ENCODE results near the gene RGS2.

The RGS2 gene

GRCh38 chr1:192808518-192809306 lies at the start of gene RGS2:
RGS2 (plus strand) TSS chr1:192809039; CDS start chr1:192809072, 33 bp downstream.
- no peak for DNase-seq

GRCh38 chr1:192759104-192759503 lies 49.7 kb upstream of the RGS2 start:
- DNase-seq: no peak

- no peak for DNase-seq
Measured at GRCh38 chr1:192762265-192762664, 46.6 kb upstream of the RGS2 start.

- no peak for DNase-seq
Measured at GRCh38 chr1:192763243-192763642, 45.6 kb upstream of the RGS2 start.

GRCh38 chr1:192763756-192764155 lies 45.1 kb upstream of the RGS2 start:
- DNase-seq: no peak

GRCh38 chr1:192764675-192765074 lies 44.2 kb upstream of the RGS2 start:
- DNase-seq: no peak

- no peak for DNase-seq
Measured at GRCh38 chr1:192766009-192766625, 42.7 kb upstream of the RGS2 start.

GRCh38 chr1:192766876-192767275 lies 42.0 kb upstream of the RGS2 start:
- no peak for DNase-seq

- no peak for DNase-seq
Measured at GRCh38 chr1:192767798-192768197, 41.0 kb upstream of the RGS2 start.

- DNase-seq: no peak
Measured at GRCh38 chr1:192768463-192768862, 40.4 kb upstream of the RGS2 start.

GRCh38 chr1:192771341-192771740 lies 37.5 kb upstream of the RGS2 start:
- DNase-seq: no peak

GRCh38 chr1:192775631-192776030 lies 33.2 kb upstream of the RGS2 start:
- no peak for DNase-seq

- no peak for DNase-seq
Measured at GRCh38 chr1:192776206-192776605, 32.6 kb upstream of the RGS2 start.

GRCh38 chr1:192776998-192777397 lies 31.8 kb upstream of the RGS2 start:
- no peak for DNase-seq

GRCh38 chr1:192783791-192784190 lies 25.0 kb upstream of the RGS2 start:
- DNase-seq: no peak

- DNase-seq: no peak
Measured at GRCh38 chr1:192784397-192784796, 24.4 kb upstream of the RGS2 start.

GRCh38 chr1:192786576-192786975 lies 22.3 kb upstream of the RGS2 start:
- DNase-seq: no peak

- no peak for DNase-seq
Measured at GRCh38 chr1:192787914-192788585, 20.8 kb upstream of the RGS2 start.

GRCh38 chr1:192789871-192790270 lies 19.0 kb upstream of the RGS2 start:
- DNase-seq: no peak

- DNase-seq: no peak
Measured at GRCh38 chr1:192792628-192793027, 16.2 kb upstream of the RGS2 start.

GRCh38 chr1:192793983-192794767 lies 14.7 kb upstream of the RGS2 start:
- no peak for DNase-seq

GRCh38 chr1:192794768-192795035 lies 14.1 kb upstream of the RGS2 start:
- DNase-seq: no peak

GRCh38 chr1:192795916-192796618 lies 12.8 kb upstream of the RGS2 start:
- no peak for DNase-seq
